NCI-H2171 treated with DMSO at 0.1 percent for 48 hours (cell line): Measurements from ENCODE around the gene SIGLEC7.

Experiments used
- DNase-seq: peaks from one replicate; lab custom pipeline; 2025; lab: John Stamatoyannopoulos, UW

SIGLEC7 gene

DNA sequence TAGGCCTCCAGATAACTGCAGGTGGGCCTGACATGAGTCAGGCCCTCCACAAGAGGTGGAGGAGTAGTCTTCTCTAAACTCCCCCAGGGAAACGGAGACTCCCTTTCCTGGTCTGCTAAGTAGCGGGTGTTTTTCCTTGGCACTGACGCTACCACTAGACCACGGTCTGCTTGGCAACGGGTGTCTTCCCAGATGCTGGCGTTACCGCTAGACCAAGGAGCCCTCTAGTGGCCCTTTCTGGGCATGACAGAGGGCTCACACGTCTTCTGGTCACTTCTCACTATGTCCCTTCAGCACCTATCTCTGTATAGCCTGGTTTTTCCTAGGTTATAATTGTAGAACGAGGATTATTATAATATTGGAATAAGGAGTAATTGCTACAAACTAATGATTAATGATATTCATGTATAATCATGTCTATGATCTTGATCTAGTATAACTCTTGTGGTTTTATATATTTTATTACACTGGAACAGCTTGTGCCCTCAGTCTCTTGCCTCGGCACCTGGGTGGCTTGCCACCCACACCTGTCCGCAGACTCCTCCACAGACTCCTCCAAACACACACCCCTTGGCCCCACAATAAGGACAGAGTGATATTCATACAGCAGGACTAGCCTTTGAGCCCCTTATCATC, 27.3 kb downstream of the SIGLEC7 start:
- DNase-seq, result peak; percentile 44

DNA sequence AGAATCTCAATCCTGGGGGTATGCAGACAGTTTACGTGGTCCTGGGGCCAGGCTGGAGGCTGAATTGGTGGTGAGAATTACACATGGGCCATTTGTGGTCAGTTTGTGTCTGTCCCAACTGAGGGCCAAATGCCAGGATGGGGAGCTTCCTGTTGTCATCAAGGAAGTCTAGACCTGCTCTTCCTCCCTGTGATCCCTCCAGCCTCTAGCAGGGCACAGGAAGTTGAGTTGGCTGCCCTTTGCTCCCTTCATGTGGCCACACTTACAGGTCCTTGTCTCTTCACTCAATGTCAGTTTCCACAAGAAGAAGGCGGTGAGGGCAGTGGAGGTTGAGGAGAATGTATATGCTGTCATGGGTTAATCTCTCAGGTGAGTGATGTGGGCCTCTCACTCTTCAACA, 30.1 kb downstream of the SIGLEC7 start:
- DNase-seq, result no peak

DNA sequence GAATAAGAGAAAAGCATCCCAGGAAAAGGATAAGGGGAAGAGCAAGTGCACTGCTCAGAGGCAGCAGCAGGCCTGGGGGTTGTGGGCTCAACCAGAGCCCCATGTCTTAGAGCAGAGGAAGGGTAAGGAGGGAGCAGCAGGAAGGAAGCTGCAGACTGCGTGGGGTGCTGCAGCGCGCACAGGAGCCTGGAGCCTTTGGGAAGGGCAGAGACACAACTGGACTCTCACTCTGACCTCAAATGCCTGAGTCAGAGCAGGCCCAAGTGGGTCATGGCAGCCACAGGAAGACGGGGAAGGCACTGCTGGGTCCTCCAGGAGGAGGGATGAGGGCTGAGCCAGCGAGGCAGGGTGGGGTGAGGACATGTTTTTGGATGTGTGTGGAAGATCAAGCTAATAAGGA, 31.6 kb downstream of the SIGLEC7 start:
- no peak for DNase-seq

DNA sequence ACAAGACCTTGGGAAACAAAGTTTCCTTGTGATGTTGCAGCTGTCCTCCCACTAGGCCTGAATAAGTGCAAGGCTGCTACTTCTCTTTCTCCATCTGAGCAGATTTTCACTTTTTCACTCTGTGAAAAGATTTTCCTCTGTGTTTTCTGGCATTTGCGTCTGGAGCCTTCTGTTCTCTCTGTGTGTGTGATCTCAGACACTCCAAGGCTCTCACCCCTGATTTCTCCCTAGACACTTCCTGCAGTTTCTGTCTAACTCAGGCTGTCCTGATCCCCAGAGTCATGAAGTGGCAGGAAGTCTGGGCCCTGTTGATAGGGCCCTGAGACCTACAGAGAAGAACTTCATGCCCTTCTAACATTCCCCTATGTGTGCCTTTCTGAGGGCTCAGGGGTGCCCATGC, 37.2 kb downstream of the SIGLEC7 start:
- no peak for DNase-seq

DNA sequence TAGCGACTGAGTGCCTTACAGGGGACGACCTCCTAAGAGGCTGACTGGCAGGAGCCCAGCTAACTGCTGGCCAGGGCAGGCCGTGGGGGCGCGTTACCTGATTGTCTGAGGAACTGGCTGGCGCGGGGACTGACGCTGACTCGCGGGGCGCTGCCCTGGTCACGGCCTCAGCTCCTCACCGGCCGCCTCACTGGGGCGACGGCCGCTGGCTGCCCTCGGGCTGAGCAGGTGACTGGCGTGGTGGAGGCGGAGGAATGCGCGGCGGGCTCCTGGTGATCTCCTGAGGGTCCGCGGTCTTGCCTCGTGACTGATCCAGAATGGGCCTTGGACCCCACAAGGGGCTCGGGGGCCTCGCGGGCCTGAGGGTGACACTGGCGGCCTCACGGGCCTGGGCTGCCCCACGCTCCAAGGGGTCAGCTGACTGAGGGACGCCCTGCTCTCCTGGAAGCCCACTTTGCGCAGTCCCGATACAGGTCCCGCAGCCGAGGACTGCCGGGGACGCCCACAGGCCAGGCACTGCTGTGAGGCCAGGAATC, 39.3 kb downstream of the SIGLEC7 start:
- DNase-seq, result no peak

DNA sequence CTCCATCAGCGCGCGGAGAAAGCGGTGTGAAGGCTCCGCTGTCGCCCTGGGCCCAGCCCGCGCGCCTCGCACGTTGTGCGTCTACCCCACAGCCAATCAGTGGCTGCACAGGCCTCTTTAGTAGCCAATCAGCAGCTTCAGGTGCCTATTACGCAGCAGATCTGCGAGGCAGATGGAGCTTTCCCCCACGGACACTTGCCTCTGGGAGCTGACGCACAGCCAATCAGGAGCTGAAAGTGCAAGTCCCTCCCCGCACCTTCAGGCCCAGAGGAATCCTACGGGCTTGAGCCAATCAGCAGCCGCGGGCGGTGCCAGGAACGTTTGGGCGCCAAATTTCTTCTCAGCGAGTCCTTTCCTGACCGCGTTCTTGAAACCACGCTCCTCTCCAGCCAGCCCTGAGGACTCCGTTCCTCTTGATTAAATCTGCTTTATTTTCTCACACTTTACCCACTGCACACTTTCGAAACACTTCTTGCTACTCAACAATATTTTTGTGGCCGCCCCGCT, 39.9 kb downstream of the SIGLEC7 start:
- DNase-seq, result no peak

DNA sequence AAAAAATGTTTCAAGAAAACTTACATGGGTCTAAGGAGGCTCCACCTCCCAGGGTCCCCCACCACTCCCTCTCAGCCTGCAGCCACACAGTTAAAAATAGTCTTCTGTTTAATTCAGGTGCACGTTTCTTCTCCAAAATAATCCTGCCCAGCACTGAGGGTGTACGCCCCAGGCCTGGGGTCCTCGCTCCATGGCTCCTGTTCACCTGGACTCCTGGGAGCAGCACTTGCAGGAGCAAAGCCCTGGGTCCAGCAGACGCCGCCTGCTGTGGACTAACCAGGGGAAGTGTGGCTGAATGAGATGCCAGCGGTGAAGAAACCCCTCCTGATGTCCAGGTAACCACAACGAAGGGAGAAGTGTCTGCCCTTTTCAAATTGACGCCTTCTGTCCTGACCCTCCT, 41.5 kb downstream of the SIGLEC7 start:
- no peak for DNase-seq

DNA sequence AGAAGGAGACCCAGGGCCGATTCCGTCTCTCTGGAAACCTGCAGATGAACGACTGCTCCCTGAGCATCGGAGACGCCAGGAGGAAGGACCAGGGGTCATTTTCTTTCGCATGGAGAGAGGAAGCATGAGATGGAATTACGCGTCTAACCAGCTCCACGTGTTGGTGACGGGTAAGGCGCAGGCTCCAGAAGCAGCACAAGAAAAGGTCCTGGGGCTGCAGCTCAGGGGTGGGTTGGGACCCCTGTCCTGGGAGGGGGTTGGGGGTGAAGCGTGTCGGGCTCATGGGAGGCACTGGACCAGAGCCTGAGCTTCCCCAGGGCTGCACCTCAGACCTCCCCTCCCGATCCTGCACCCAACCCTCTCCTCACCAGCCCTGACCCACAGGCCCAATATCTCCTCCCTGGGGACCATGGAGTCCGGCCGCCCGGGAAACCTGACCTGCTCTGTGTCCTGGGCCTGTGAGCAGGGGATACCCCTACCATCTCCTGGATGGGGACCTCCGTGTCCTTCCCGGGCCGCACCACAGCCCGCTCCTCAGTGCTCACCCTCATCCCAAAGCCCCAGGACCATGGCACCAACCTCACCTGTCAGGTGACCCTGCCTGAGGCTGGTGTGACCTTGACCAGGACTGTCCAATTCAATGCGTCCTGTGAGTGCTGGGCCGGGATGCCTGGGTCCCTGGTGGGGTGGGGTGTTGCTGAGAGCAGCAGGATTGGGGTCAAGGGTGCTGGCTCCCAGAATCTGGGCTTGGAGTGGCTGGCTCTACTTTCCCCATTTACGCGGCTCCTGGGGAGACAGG, 43.2 kb downstream of the SIGLEC7 start:
- DNase-seq, result no peak

DNA sequence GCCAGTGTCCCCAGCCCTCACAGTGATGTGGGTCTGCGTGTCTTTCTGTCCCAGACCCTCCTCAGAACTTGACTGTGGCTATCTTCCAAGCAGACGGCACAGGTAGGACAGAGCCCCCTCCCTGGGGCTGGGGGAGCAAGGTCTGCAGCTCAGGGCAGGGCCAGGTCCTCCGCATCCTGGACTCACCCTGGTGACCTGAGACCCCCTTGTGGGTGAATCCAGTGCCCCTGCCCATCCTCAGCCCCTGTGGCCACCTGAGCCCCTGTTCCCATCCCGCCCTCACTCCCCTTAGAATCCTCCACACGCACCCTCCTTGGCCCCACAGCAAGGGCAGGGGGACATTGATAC, 43.7 kb downstream of the SIGLEC7 start:
- DNase-seq, result no peak

DNA sequence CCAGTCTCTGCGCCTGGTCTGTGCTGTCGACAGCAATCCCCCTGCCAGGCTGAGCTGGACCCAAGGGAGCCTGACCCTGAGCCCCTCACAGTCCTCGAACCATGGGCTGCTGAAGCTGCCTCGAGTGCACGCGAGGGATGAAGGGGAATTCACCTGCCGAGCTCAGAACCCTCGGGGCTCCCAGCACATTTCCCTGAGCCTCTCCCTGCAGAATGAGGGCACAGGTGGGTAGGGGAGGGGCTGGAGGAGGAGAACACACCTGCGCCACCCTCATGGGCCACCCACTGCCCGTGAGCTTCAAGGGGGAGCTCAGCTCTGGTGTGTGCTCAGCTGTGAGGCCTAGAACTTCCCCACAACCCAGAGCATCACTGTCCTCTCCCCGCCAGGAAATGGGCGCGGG, 44.2 kb downstream of the SIGLEC7 start:
- no peak for DNase-seq

DNA sequence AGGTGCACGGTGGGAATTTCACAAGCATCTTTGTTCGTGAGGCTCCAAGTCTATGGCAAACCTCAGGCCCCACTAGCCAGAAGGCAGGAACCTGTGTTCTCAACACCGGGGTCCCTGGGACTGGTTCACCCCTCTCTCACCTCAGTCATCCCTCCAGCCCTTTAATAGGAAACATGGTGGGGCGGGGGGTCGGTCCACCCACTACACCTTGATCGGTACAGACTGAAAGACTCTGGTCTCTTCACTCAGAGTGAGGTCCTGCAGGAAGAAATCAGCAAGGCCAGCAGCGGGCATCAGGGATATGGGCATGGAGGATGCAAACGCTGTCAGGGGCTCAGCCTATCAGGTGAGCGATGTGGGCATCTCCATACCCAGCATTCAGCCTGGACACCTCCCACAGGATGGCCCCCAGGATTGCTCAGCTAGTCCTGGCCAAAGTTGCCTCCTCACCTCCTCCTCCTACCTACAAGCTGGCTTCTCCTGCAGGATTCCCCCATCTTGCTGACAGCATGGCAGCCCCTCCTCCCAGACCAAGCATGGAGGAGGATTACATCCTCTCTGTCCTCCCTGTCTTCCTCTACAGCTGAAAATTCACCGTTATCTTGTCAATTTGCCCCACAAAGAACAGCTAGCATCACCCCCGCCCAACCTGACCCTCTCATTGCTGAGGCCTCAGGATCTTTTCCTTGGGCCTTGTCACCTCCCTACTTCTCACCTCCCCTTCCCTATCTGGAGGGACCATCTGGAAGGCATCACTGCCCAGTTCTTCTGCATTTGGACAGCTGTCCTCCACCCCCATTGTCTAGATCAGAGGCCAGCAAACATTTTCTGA, 45.5 kb downstream of the SIGLEC7 start:
- DNase-seq, result no peak

DNA sequence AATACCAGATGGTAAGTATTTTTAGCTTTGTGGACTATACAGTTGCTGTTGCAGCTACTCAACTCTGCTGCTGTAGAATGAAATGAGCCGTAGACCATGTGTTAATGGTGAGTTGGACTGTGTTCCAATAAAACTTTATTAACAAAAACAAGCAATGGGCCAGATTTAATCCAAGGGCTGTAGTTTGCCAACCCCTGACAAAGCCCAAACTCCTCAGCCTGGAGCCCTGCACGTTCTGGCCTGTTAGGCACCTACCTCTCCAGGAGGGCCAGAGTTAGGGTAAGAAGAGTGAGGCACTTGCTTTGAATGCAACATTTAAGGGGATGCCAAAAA, 46.1 kb downstream of the SIGLEC7 start:
- DNase-seq, result no peak

DNA sequence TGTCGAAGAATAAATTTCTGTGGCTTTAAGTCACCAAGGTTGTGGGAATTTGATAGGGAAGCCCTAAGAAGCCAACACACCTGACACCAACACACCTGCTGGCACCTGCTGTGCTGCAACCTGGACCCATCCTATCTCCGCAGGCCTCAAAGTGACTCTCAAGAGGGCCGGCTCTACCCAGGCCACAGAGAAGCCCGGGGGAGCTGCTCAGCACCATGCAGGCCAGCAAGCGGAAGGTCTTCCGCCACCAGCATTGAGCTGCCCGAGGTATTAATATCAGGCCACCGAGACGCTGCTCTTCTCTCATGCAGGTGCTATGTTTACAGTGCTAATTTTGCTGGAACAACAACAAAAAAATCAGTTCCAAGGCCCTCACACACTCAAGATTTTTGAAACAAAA, 50.6 kb downstream of the SIGLEC7 start:
- DNase-seq, result no peak

DNA sequence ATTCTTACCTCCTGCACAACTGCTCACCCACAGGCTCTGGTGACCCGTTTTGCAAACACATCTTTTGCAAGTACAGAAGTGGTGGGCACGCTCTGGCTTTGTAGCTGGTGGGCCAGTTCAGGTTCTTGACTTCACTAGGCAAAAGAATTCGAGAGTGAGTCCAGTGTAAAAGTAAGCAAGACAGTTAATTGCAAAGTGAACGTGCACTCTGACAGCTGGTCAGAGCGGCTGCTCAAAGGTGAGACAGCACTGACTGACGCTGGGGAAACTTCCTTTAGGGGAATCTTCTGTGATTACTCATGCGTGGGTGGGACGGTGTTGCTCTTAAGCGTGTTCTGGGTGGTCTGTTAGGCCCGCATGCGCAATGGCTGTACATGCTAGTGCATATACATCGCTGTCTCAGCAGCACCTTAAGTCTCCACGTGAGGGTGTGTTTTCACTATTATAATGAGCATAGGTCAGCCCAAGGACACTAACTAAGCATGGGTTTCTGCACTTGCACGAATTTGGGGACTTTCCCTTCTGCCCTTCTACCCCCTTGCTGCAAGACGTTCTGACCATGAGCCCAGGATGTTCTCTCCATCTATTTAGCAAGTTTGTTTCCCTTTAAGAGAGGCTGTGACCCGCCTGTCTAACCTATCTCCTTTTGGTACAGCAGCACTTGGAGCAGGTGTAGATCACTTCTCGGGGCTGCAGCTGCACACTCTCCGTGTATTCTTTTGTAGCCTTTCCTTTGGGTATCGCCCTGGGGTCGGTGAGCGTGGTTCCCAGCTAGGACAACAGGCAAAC, 52.6 kb downstream of the SIGLEC7 start:
- DNase-seq, result no peak

DNA sequence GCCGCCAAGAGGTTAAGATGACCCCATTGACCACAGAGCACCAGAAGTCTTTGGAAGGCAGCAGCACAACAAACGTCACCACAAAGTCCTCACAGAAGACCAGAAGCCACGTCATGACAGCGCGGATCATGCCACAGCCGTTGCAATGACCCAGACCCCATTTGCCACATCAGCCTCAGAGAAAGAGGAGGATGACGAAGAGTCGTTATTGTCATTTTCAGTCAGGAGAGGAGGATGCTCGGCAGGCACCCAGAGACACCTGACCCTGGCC, 53.1 kb downstream of the SIGLEC7 start:
- no peak for DNase-seq

DNA sequence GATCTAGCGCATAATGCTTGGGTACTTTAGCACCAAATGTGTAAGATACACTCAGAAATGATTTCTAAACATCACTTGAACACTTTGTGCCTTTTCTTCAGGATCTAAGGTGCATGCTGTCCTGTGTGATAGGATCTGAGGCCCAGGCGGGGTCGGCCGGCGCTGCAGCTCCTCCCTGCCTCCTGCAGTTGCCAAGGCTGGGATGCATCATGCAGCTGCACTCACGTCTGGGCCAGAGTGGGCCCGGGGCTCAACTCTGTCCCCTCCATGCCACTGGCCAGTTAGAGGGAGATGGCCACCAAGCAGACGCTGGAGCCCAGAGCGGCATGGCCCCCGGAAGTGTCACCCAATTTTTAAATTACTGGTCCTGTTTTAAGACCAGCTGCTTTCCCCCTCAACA, 53.5 kb downstream of the SIGLEC7 start:
- no peak for DNase-seq

DNA sequence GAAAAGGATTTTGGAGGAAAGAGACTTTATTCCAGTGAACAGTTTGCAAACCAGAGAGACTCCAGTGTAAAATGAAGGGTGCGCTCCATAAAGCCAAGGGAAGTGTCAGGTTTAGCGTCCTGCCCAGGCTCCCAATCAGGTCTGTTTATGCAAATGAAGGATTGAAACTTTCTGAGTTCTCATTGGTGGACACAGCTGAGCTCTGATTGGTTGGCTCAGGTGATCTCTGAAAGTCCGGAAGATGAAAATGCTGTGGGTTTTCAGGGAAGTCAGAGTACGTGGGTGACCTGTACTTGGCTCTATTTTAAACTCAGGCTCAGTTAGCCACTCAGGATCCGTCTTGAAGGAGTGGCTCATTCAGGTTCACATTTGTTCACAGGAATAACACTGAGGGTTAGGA, 54.1 kb downstream of the SIGLEC7 start:
- no peak for DNase-seq

DNA sequence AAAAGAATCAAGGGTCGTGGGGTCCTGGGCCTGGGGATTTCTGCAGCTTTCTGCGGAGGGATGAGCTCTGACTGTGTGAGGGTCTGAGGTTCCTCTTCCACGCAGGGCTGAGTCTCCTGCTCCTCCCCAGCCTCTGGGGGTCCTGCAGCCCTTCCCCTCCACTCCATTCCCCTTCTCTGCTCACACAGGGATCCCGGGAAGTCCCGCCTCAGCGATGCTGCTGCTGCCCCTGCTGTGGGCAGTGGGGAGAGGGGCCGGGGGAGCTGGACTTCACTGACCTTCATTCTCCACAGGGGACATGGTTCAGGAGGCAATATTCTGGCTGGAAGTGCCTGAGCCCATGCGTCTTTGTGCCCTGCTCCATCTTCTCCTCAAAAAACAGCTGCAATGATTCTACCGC, 56.5 kb downstream of the SIGLEC7 start:
- no peak for DNase-seq

DNA sequence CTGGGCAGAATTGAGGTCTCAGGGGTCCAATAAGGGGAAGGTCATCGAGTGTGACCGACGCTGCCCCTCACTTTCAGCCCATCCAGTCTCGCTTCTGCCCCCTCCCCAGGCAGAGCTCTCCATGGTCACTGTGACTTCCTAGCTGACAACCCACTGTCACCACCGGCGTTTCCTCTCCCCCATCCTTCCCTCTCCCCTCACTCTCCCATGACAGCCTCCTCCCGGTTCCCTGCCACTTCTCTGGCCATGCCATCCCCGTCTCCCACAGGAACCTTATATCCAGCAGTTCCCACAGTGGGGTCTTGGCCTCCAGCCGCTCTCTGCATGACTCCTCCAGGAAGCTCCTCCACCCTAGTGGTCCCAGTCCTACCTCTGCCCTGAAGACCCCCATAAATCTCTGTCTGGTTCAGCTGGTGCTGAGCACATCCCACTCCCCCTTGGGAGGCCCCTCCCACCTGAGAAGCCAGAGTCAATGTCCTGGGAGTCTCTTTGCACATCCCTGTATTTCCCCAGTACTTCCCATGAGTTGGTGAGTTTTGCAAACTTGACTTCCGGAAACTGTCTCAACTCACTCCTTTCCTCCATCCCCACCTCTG, 58.1 kb downstream of the SIGLEC7 start:
- DNase-seq, result no peak

DNA sequence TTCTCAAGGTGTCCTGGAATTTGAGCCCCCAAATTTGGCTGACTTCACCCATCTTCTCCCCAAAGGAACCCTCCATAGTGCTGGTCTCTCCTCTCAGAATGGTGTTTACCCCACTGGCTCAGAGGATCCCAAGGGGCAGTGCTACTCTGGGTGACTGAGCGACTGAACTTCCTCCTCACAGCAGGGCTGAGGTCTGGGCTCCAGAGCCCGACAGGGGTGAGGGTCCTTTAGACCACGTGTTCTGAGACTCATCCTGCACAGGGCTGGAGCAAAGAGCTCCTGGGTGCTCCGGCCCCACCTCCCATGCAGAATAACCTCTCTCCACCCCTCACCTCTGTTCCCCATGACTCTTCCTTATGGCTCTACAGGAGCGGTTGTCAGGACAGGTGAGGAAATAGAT, 59.6 kb downstream of the SIGLEC7 start:
- DNase-seq, result no peak
